ENCODE results near the gene UBE2I.

DNA sequence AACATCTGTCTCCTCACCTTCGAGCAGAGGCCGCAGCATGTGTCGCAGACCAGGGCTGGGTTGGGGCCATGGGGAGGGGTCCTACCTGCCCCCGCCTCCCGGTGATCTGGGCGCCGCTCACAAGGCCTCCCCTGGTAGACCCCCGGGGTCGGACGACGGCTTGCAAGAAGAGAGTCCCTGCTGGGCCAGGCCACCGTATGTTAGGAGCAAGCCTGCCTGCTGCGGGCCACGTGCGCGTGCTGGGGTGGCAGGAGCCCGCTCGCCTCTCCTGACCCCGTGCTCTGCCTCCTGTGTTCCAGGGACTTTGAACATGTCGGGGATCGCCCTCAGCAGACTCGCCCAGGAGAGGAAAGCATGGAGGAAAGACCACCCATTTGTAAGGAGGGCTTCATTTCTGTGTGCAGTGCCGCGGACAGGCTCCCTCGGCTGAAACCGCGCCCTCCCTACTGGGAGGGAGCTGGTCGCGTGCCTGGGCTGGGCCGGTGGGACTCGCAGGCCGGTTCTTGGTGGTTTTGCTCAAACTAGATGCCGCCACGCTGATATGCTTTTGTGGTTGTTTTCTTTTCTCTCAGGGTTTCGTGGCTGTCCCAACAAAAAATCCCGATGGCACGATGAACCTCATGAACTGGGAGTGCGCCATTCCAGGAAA is 4.4 kb downstream of the UBE2I start:
- TF ChIP-seq, protein P1, sequence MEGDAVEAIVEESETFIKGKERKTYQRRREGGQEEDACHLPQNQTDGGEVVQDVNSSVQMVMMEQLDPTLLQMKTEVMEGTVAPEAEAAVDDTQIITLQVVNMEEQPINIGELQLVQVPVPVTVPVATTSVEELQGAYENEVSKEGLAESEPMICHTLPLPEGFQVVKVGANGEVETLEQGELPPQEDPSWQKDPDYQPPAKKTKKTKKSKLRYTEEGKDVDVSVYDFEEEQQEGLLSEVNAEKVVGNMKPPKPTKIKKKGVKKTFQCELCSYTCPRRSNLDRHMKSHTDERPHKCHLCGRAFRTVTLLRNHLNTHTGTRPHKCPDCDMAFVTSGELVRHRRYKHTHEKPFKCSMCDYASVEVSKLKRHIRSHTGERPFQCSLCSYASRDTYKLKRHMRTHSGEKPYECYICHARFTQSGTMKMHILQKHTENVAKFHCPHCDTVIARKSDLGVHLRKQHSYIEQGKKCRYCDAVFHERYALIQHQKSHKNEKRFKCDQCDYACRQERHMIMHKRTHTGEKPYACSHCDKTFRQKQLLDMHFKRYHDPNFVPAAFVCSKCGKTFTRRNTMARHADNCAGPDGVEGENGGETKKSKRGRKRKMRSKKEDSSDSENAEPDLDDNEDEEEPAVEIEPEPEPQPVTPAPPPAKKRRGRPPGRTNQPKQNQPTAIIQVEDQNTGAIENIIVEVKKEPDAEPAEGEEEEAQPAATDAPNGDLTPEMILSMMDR (IDR thresholded peaks at IDR 0.05; ENCODE audit: low read depth, low read length, missing input control), result no peak
- TF ChIP-seq, protein P2, sequence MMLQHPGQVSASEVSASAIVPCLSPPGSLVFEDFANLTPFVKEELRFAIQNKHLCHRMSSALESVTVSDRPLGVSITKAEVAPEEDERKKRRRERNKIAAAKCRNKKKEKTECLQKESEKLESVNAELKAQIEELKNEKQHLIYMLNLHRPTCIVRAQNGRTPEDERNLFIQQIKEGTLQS (IDR thresholded peaks at IDR 0.05), result no peak
- TF ChIP-seq, protein P3, sequence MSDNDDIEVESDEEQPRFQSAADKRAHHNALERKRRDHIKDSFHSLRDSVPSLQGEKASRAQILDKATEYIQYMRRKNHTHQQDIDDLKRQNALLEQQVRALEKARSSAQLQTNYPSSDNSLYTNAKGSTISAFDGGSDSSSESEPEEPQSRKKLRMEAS (IDR thresholded peaks at IDR 0.05), result no peak
- no peak for TF ChIP-seq TAF1 (conservative IDR thresholded peaks at IDR 0.05)
- no peak for TF ChIP-seq YY1 (IDR thresholded peaks at IDR 0.05)
- TF ChIP-seq, protein P4, sequence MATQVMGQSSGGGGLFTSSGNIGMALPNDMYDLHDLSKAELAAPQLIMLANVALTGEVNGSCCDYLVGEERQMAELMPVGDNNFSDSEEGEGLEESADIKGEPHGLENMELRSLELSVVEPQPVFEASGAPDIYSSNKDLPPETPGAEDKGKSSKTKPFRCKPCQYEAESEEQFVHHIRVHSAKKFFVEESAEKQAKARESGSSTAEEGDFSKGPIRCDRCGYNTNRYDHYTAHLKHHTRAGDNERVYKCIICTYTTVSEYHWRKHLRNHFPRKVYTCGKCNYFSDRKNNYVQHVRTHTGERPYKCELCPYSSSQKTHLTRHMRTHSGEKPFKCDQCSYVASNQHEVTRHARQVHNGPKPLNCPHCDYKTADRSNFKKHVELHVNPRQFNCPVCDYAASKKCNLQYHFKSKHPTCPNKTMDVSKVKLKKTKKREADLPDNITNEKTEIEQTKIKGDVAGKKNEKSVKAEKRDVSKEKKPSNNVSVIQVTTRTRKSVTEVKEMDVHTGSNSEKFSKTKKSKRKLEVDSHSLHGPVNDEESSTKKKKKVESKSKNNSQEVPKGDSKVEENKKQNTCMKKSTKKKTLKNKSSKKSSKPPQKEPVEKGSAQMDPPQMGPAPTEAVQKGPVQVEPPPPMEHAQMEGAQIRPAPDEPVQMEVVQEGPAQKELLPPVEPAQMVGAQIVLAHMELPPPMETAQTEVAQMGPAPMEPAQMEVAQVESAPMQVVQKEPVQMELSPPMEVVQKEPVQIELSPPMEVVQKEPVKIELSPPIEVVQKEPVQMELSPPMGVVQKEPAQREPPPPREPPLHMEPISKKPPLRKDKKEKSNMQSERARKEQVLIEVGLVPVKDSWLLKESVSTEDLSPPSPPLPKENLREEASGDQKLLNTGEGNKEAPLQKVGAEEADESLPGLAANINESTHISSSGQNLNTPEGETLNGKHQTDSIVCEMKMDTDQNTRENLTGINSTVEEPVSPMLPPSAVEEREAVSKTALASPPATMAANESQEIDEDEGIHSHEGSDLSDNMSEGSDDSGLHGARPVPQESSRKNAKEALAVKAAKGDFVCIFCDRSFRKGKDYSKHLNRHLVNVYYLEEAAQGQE (IDR thresholded peaks at IDR 0.05), result no peak
- no peak for TF ChIP-seq JUND (IDR thresholded peaks at IDR 0.05)
- TF ChIP-seq HNF4G (IDR thresholded peaks at IDR 0.05), result no peak
- no peak for TF ChIP-seq GABPA (IDR thresholded peaks at IDR 0.05 in 1 of 2, conservative IDR thresholded peaks at IDR 0.05 in 1 of 2)
- TF ChIP-seq RAD21 (IDR thresholded peaks at IDR 0.05), result no peak
- no peak for TF ChIP-seq EGR1 (IDR thresholded peaks at IDR 0.05; ENCODE audit: low read depth in 2 of 2)
- TF ChIP-seq HNF4A (conservative IDR thresholded peaks at IDR 0.05), result no peak
